Lower leg skin (tissue), 3 donors: ENCODE results near the gene CRTC1.

Experiments
- CTCF ChIP-seq, 3 donors: fragments of 450-650 bp; IDR thresholded peaks; one replicate each; pipeline ENCODE4 v1.5.1; 2016; ENCODE audit warnings: antibody characterized with exemption in 3 of 3, mild to moderate bottlenecking in 3 of 3, moderate library complexity in 2 of 3
- POLR2A ChIP-seq, 2 donors: fragments of 450-650 bp; IDR thresholded peaks; one replicate each; pipeline ENCODE4 v1.6.1; 2016 to 2017; ENCODE audit warnings: antibody characterized with exemption in 2 of 2, mild to moderate bottlenecking in 1 of 2, moderate library complexity in 1 of 2

GRCh38 chr19:18634612-18635297, 48.7 kb upstream of the CRTC1 start:
- TF ChIP-seq CTCF (IDR thresholded peaks at IDR 0.05) (no peak), POLR2A (IDR thresholded peaks at IDR 0.05) (no peak)
